RCC 7860 (cell line): Measurements from ENCODE around the gene GSKIP.

ENCODE experiments used
- DNase-seq: peaks from one replicate; pipeline ENCODE4 v3.0.0-alpha.2; 2015; ENCODE audit warnings: low spot score
- FAIRE-seq: peaks from 2 replicates; lab custom pipeline; 2012; peaks lifted over from hg19 to GRCh38; lab: Jason Lieb, UNC

The GSKIP gene

GRCh38 chr14:96416292-96416691 is 53.0 kb downstream of the GSKIP start:
- FAIRE-seq (no peak), DNase-seq (no peak)

- DNase-seq: no peak
- no peak for FAIRE-seq
Observed at GRCh38 chr14:96417254-96417653, 53.9 kb downstream of the GSKIP start.

DNA sequence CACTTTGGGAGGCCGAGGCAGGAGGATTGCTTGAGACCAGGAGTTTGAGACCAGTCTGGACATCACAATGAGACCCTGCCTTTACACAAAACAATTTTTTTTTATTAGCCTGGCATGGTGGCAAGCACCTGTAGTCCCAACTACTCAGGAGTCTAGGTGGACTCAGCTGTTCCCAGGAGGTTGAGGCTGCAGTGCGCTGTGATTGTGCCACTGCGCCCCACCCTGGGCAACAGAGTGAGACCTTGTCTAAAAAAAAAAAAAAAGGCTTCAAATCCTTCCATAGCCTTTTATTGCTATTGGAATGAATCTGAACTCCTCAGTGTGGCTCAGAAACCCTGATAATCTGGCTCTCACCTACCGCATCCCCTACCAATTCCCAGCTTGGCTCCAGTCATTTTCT is 54.7 kb downstream of the GSKIP start:
- FAIRE-seq: no peak

GRCh38 chr14:96421236-96421635 is 57.9 kb downstream of the GSKIP start:
- FAIRE-seq (no peak), DNase-seq (no peak)

More for the DNA sequence above, 54.7 kb downstream of the GSKIP start:
- no peak for DNase-seq

DNA sequence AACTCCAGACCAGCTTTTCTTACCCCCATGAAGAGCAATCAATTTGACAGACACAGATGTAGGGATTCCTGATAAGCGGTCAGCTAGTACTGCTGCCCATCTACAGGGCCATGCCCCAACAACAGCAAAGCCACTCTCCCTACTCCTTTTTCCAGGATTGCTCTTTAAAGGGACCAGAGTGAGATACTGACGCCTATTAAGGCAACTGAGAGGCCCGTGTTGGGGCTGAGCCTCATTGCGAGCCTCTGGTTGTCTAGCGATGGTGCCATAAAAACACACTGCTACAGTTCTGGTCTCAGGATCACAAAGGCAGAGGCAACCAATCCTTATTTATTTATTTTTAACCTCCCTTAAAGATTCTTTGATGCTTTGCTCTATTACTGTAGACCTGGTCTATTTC is 59.7 kb downstream of the GSKIP start:
- DNase-seq: no peak
- FAIRE-seq: no peak

DNA sequence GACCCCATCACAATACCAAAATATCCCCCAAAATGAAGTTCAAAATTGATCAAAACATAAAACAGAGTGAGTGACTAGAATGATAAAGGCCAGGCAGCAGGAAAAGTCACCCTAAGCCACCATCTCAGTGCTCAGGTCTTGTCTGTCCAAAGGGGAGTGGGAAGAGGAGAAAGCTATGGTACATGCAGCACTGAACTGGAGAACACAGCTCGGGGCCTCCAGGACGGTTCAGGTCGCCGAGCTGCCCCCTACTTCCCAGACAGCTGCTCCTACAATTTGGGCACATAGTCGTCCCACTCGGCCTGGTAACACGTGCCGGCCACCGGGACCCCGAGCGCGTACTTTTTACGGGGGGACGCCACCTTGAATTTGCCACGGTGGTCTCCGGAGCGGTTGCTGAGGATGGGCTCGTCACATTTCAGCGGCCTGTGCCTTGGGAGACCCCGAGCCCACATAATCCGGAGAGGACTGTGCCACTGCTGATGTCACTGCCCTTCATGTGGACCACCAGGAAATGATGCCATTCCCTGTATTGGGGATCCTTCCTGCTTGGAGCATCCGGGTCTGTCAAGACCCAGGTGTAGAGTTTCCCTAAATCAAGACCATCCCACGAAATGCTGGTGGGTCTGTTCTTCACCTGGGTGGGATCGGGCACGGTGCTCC is 60.3 kb downstream of the GSKIP start:
- no peak for FAIRE-seq
- no peak for DNase-seq

GRCh38 chr14:96424109-96424989 is 61.0 kb downstream of the GSKIP start:
- no peak for FAIRE-seq
- peak; percentile 18 for DNase-seq

- DNase-seq: no peak
- no peak for FAIRE-seq
Observed at GRCh38 chr14:96434040-96434439, 70.7 kb downstream of the GSKIP start.
